Right atrium auricular region (tissue), 2 donors: ENCODE data around the gene ULK4. TPM values are rescaled to one million over a fixed set of nuclear protein-coding genes. Genes with fewer than 3 reads are reported as not detected.

Experiments
- DNase-seq: peaks from one replicate; pipeline ENCODE4 v3.0.0-alpha.2; 2019; ENCODE audit warnings: low spot score
- H3K27ac ChIP-seq, 2 donors: fragments of 200-600 bp; sonication (generic); 1 replicate in 1 of 2; 2 replicates in 1 of 2; pipeline ENCODE4 v1.5.1; 2016 to 2019
- H3K27me3 ChIP-seq, 2 donors: fragments of 200-600 bp; sonication (generic); one replicate each; pipeline versions ENCODE4 v1.5.1 to v1.6.0; 2017 to 2019
- H3K36me3 ChIP-seq: fragments of 200-600 bp; sonication (generic); one replicate; pipeline ENCODE4 v1.5.1; 2016
- H3K4me1 ChIP-seq, 2 donors: fragments of 200-600 bp; sonication (generic); one replicate each; pipeline versions ENCODE4 v1.5.1 to v1.6.0; 2017 to 2019
- H3K4me3 ChIP-seq, 2 donors: fragments of 200-600 bp; sonication (generic); 1 replicate in 1 of 2; 2 replicates in 1 of 2; pipeline ENCODE4 v1.5.1; 2017 to 2019; ENCODE audit warnings: mild to moderate bottlenecking in 1 of 2, moderate library complexity in 1 of 2
- H3K9me3 ChIP-seq, 2 donors: fragments of 200-600 bp; sonication (generic); one replicate each; pipeline ENCODE4 v1.5.1; 2019
- total RNA-seq, 2 donors: library from RNA; depleted of rRNA; stranded (reverse); fragments of >200 nt; gene quantifications; one replicate each; pipeline ENCODE4 v1.1.0, GENCODE V29; 2016
- TF ChIP-seq, protein P1 (sequence below), 2 donors: fragments of 200-600 bp; sonication (generic); IDR thresholded peaks; one replicate each; pipeline ENCODE4 v1.5.1; 2019; ENCODE audit warnings: antibody characterized with exemption in 2 of 2

Gene ULK4
- total RNA-seq, 2 donors from 2014 or later: 7.1 to 10.1 TPM

DNA sequence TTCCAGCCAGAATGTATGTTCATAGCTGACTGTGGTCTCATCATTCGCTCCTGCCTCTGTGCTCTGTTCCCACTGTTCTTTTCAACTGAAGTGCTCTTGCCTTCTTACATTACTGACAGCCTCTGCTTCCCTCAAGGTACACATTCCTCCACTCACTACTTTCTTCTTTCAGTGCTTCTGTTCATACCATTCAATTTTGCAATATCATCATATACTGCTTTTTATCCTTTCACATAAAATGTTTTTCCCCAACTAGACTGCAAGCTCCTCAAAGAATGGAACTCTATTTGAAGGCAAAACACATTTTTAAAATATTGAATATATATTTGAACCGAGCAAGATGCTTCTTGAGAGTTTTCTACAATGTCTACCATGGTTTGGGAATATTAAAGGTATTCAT is 471.5 kb downstream of the ULK4 start:
- no peaks in the 10 kb centered on the region for H3K27me3 ChIP-seq
- no peak overlapping the region for H3K27ac ChIP-seq
- H3K4me1 ChIP-seq: no peaks in the 10 kb centered on the region
- no peak overlapping the region for H3K4me3 ChIP-seq
- no peak for DNase-seq
- no peaks in the 10 kb centered on the region for H3K9me3 ChIP-seq
- no peaks in the 10 kb centered on the region for H3K36me3 ChIP-seq
- TF ChIP-seq, protein P1, sequence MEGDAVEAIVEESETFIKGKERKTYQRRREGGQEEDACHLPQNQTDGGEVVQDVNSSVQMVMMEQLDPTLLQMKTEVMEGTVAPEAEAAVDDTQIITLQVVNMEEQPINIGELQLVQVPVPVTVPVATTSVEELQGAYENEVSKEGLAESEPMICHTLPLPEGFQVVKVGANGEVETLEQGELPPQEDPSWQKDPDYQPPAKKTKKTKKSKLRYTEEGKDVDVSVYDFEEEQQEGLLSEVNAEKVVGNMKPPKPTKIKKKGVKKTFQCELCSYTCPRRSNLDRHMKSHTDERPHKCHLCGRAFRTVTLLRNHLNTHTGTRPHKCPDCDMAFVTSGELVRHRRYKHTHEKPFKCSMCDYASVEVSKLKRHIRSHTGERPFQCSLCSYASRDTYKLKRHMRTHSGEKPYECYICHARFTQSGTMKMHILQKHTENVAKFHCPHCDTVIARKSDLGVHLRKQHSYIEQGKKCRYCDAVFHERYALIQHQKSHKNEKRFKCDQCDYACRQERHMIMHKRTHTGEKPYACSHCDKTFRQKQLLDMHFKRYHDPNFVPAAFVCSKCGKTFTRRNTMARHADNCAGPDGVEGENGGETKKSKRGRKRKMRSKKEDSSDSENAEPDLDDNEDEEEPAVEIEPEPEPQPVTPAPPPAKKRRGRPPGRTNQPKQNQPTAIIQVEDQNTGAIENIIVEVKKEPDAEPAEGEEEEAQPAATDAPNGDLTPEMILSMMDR (IDR thresholded peaks at IDR 0.05): no peak

DNA sequence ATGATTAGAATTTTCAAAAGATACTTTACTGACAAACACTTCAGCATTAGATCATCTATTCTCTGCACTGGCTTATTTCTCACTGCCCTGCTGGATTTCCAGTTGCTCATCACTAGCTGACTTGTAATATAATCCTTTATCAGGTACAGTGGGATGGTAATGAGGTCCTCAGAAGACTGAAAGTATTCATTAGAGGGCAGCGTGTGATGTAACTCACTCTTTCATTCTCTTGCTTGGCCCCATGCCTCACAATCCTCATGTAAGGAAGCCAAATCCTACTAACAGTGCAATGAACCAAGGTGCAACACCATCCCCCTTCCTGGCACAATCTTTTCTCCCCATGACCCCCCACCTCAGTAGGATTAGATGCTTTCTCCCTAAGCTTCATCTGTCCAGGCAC is 472.7 kb downstream of the ULK4 start:
- no peak for DNase-seq
- Histone ChIP-seq H3K9me3 (no peaks in the 10 kb centered on the region), H3K27ac (no peak overlapping the region), H3K36me3 (no peaks in the 10 kb centered on the region), H3K4me1 (no peaks in the 10 kb centered on the region), H3K27me3 (no peaks in the 10 kb centered on the region), H3K4me3 (no peak overlapping the region)
- TF ChIP-seq, protein P1 (IDR thresholded peaks at IDR 0.05): no peak

DNA sequence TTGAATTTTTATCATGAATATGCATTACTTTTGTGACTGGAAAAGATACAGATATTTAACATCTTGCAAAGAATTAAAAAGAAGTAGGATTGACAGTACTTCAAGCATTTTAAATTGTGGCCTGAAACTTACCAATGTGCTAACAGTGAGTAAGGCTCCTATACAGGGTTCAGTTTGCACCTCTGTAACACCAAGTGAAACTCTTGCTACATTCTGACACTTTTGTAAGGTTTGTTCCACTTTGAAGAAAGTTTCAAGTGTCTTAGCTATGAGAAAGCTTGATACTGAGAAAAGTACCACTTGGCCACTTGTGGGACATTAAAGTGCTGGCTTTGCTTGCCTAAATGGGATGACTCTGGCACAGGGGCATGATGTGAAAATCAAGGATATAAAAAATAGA is 473.4 kb downstream of the ULK4 start:
- Histone ChIP-seq H3K27me3 (no peaks in the 10 kb centered on the region), H3K4me1 (no peaks in the 10 kb centered on the region), H3K36me3 (no peaks in the 10 kb centered on the region), H3K27ac (no peak overlapping the region), H3K4me3 (no peak overlapping the region), H3K9me3 (no peaks in the 10 kb centered on the region)
- DNase-seq: no peak
- TF ChIP-seq, protein P1 (IDR thresholded peaks at IDR 0.05): no peak

DNA sequence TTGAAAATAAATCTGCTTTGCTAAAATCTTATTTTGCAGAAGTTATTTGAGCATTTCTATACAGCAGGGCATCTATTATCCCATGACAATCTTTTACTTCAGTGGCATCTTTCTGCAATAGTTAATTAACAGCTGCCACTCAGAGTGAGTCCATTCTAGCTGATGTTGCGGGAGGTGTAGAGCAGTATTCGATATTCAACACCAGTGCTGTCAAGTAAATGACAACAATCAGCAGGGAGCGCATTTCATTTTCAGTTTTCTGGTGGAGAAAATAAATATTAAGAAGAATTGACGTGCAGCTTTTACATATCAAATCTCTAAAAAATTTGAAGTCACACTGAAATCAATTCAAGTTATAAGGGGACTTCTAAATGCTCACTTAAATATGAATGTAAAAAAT is 476.4 kb downstream of the ULK4 start:
- DNase-seq: no peak
- TF ChIP-seq, protein P1 (IDR thresholded peaks at IDR 0.05): no peak
- H3K4me3 ChIP-seq: no peak overlapping the region
- no peak overlapping the region for H3K27ac ChIP-seq
- H3K27me3 ChIP-seq: no peaks in the 10 kb centered on the region
- no peaks in the 10 kb centered on the region for H3K9me3 ChIP-seq
- no peaks in the 10 kb centered on the region for H3K36me3 ChIP-seq
- H3K4me1 ChIP-seq: no peaks in the 10 kb centered on the region

DNA sequence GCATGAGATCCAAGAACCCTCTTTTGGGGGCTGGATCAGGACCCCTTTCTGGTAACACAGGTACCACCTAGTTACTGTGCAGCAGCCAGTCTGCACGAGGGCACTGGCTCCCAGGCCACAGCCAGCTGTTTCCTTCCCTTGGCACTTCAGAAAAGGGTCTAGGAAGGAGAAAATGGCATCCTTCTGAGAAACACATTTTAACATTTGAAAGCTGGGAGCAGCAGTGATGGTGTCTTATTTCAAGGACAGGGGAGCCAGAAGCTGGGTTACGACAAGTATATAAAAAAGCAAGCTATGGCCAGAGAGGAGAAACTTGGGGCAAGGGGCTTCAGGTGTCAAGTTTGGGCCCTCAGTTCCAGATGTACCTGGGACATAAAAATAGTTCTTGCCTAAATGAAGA is 479.8 kb downstream of the ULK4 start:
- no peak overlapping the region for H3K27ac ChIP-seq
- H3K4me1 ChIP-seq: no peaks in the 10 kb centered on the region
- H3K4me3 ChIP-seq: no peak overlapping the region
- TF ChIP-seq, protein P1 (IDR thresholded peaks at IDR 0.05): no peak
- no peaks in the 10 kb centered on the region for H3K36me3 ChIP-seq
- H3K27me3 ChIP-seq: no peaks in the 10 kb centered on the region
- no peaks in the 10 kb centered on the region for H3K9me3 ChIP-seq
- no peak for DNase-seq

DNA sequence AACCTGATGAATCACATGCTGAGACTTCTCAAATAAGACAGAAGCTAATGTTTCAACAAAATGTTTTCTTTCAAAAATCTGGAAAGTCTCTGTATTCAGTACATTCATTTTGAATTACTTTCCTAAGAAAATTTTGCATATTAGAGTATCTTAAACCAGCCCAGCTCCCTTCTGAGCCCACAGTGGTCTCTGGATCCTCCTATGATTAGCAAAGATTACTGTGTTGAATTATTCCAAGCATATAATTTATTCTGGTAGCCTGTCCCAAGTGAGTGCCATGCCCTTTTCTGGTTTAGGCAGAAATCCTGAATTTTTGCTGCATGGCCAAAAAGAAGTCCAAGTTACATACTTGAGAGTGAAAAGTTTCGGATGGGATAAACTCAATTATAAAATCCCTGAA is 483.6 kb downstream of the ULK4 start:
- Histone ChIP-seq H3K4me3 (no peak overlapping the region), H3K27ac (no peak overlapping the region), H3K4me1 (no peaks in the 10 kb centered on the region), H3K9me3 (peaks cover 5 to 16% of the 10 kb centered on the region in 2 donors), H3K27me3 (no peaks in the 10 kb centered on the region), H3K36me3 (no peaks in the 10 kb centered on the region)
- DNase-seq: no peak
- TF ChIP-seq, protein P1 (IDR thresholded peaks at IDR 0.05): no peak
